Heart left ventricle (tissue), 13 donors: ENCODE data around the gene KRT37.

Experiments used
- CTCF ChIP-seq, 12 donors: fragments of 200-600 bp; sonication (generic) in 4 of 12; IDR thresholded peaks; one replicate each; pipeline versions ENCODE4 v1.5.0 to v1.8.0; 2018 to 2022; ENCODE audit warnings: antibody characterized with exemption in 12 of 12, mild to moderate bottlenecking in 5 of 12
- POLR2A ChIP-seq, 2 donors: fragments of 450-650 bp; IDR thresholded peaks; one replicate each; pipeline ENCODE4 v1.6.1; 2017; ENCODE audit warnings: antibody characterized with exemption in 2 of 2, mild to moderate bottlenecking in 2 of 2, moderate library complexity in 2 of 2
- donor health status: ischemic (EF 13 %, LVEDD 7.1; RV severe dilation, severe dysfunction).
- donor health status: DM: no; HTN: yes; CAD: no.
- donor health status: DM: no; HTN: no; CAD: no.
- donor health status: ischemic (EF 25% LVEDD 6.9; RV normal size, moderate dysfunction).
- donor health status: ischemic (EF 25% LVEDD 5.7; RV mildly dilated, moderate dysfunction).
- donor health status: ischemic (EF 35%, LVEDD 5.7; RV mildly dilated, moderate dysfunction).
- donor health status: nonischemic (EF 11% LVEDD 7.7; RV severe dilation, severe dysfunction).
- donor health status: DM: yes; HTN: yes; CAD: no.
- donor health status: PGD.
- donor health status: ischemic (EF 29% LVEDD 5.4; RV normal size, mild dysfunction).
- donor health status: nonischemic (EF 23%, LVEDD 6.1; RV moderate dilation, normal function).

DNA sequence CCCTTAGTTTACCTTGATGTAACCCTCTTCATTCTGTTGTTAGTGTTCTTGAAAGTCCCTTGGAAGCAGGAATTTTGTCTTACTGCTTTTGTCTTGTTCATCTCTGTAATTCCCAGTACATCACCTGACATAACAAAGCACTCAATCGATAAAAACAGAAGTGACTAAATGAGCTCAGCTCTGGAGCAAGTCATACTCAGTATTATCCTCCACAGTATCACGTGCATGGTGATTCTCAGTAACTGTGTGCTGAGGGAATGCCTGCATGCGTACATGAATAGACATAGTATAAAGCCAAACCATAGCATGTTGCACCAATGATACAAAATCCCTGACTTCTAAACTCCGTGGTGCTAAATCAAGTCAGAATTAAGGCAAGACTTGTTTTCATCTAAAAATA lies 9.2 kb upstream of the KRT37 start:
- no peak for TF ChIP-seq CTCF (IDR thresholded peaks at IDR 0.05)
- TF ChIP-seq POLR2A (IDR thresholded peaks at IDR 0.05): no peak
